ENCODE measurements around the gene MAP3K4. TPM values are rescaled to one million over a fixed set of nuclear protein-coding genes. Genes with fewer than 3 reads are reported as not detected.

MAP3K4 gene
- total and polyA plus RNA-seq, 2 of the 4 experiments (the other 2 are of a cell fraction): 11.5 to 20.4 TPM

GRCh38 chr6:161091972-161092701 lies 100.6 kb downstream of the MAP3K4 start:
- Histone ChIP-seq H3K27me3 (ENCODE audit: control insufficient read depth, insufficient read depth, low read length) (no peaks in the 10 kb centered on the region), H3K79me1 (ENCODE audit: low read depth in 1 of 2, low read length in 2 of 2) (no peaks in the 10 kb centered on the region), H2BK120ac (ENCODE audit: low read depth, low read length) (no peak overlapping the region), H4K20me1 (ENCODE audit: insufficient read depth, low read length) (no peaks in the 10 kb centered on the region), H2AFZ (replicated peaks; ENCODE audit: low read length, poor library complexity) (no peak overlapping the region), H3K9ac (ENCODE audit: low read depth, low read length) (no peak overlapping the region), H3K4ac (ENCODE audit: low read depth, low read length) (no peak overlapping the region), H3K4me2 (ENCODE audit: low read depth, low read length) (no peak overlapping the region), H2AK5ac (ENCODE audit: low read depth, low read length) (no peak overlapping the region), H4K8ac (ENCODE audit: low read depth in 2 of 2, low read length in 2 of 2) (no peak overlapping the region), H4K5ac (ENCODE audit: low read depth, low read length) (no peak overlapping the region), H3K9me1 (ENCODE audit: insufficient read depth, low read length) (peaks cover 11% of the 10 kb centered on the region), H3K27ac (ENCODE audit: insufficient read depth, low read length) (no peak overlapping the region), H2BK15ac (ENCODE audit: low read depth, low read length) (no peak overlapping the region), H2BK20ac (ENCODE audit: low read depth, low read length) (no peak overlapping the region), H3K23ac (ENCODE audit: low read depth, low read length) (no peak overlapping the region), H2AK9ac (replicated peaks; ENCODE audit: low read depth, low read length, poor library complexity) (no peak overlapping the region), H3K4me1 (ENCODE audit: control insufficient read depth, insufficient read depth, low read length) (no peaks in the 10 kb centered on the region), H2BK5ac (ENCODE audit: low read depth, low read length, poor library complexity, severe bottlenecking) (no peak overlapping the region), H4K91ac (ENCODE audit: insufficient read depth, low read depth, low read length) (no peak overlapping the region), H3K36me3 (ENCODE audit: control insufficient read depth, insufficient read depth, low read length) (peaks cover 25% of the 10 kb centered on the region), H3K4me3 (ENCODE audit: insufficient read depth, low read depth, low read length) (no peak overlapping the region), H3K14ac (replicated peaks; ENCODE audit: low read depth, low read length) (no peak overlapping the region), H3K18ac (ENCODE audit: low read depth, low read length) (no peak overlapping the region), H3K9me3 (ENCODE audit: control insufficient read depth, insufficient read depth, low read length) (no peaks in the 10 kb centered on the region), H3K56ac (ENCODE audit: extremely low read depth, insufficient read depth, low read length) (no peak overlapping the region)
- in situ Hi-C loops (cut with MboI; ENCODE audit: low sequenced_read_pairs): no loop called here
- dilution Hi-C loops (cut with HindIII; ENCODE audit: low sequenced_read_pairs, unreplicated experiment): no loop called here
- BruUV-seq (replicated peaks): no TSS peak
- DNase-seq: peak; percentile 18
- ATAC-seq (ENCODE audit: low read depth): no peak; the same call in 1 of the 2 replicates
- POLR2A ChIA-PET (ENCODE audit: unreplicated experiment): no interaction called here
- CTCF ChIA-PET: interaction anchor here (0.9 kb wide), 1 partner anchor 19 kb away, joined by 3 read pairs; no protein-coding TSS in a partner anchor
- TF ChIP-seq SMC3 (IDR thresholded peaks at IDR 0.05; ENCODE audit: low read depth, low read length) (no peak), MXI1 (IDR thresholded peaks at IDR 0.05; ENCODE audit: borderline replicate concordance, low read depth, low read length) (no peak), RAD21 (IDR thresholded peaks at IDR 0.05; ENCODE audit: low read length) (no peak)
- 90% methylated on average over 2 of the region's 6 CpGs; no CpG with 5 or more reads in 1 of the 2 experiments for WGBS, 2 experiments (ENCODE audit: extremely low coverage in 2 of 2, insufficient read length in 1 of 2)
- intact Hi-C loops (cut with micrococcal nuclease): no loop called here
